ENCODE measurements around the gene CD9.
"Not testable (repeated sequence)": the region's sequence is repeated elsewhere in the genome, so short reads cannot be mapped to it uniquely, and the experiment has no call there.

The CD9 gene

GRCh38 chr12:6199531-6200255 is 507 bp upstream of the CD9 start:
- no peak for DNase-seq

GRCh38 chr12:6201213-6201608 is 1.0 kb downstream of the CD9 start:
- no peak for DNase-seq

- no peak for DNase-seq
Observed at GRCh38 chr12:6201826-6202225, 1.6 kb downstream of the CD9 start.

GRCh38 chr12:6202304-6202703 is 2.1 kb downstream of the CD9 start:
- no peak for DNase-seq

GRCh38 chr12:6202846-6203245 is 2.6 kb downstream of the CD9 start:
- no peak for DNase-seq

- DNase-seq = no peak
Observed at GRCh38 chr12:6203601-6204000, 3.4 kb downstream of the CD9 start.

GRCh38 chr12:6204533-6205143 is 4.4 kb downstream of the CD9 start:
- no peak for DNase-seq

- DNase-seq = no peak
Observed at GRCh38 chr12:6205144-6205539, 4.9 kb downstream of the CD9 start.

- DNase-seq = no peak
Observed at GRCh38 chr12:6205761-6206160, 5.6 kb downstream of the CD9 start.

GRCh38 chr12:6206327-6206726 is 6.1 kb downstream of the CD9 start:
- DNase-seq = no peak

GRCh38 chr12:6207259-6207925 is 7.2 kb downstream of the CD9 start:
- no peak for DNase-seq

- DNase-seq = no peak
Observed at GRCh38 chr12:6208130-6208529, 7.9 kb downstream of the CD9 start.

- not testable (repeated sequence) for DNase-seq
Observed at GRCh38 chr12:6209428-6209827, 9.2 kb downstream of the CD9 start.

- DNase-seq = no peak
Observed at GRCh38 chr12:6211421-6211869, 11.2 kb downstream of the CD9 start.

- no peak for DNase-seq
Observed at GRCh38 chr12:6212086-6212485, 11.9 kb downstream of the CD9 start.

- DNase-seq = no peak
Observed at GRCh38 chr12:6213969-6214368, 13.8 kb downstream of the CD9 start.

- DNase-seq = no peak
Observed at GRCh38 chr12:6214633-6215032, 14.4 kb downstream of the CD9 start.

GRCh38 chr12:6215120-6215807 is 15.1 kb downstream of the CD9 start:
- no peak for DNase-seq

- no peak for DNase-seq
Observed at GRCh38 chr12:6215932-6216494, 15.8 kb downstream of the CD9 start.

- DNase-seq = no peak
Observed at GRCh38 chr12:6216581-6216980, 16.4 kb downstream of the CD9 start.

GRCh38 chr12:6218347-6218925 is 18.2 kb downstream of the CD9 start:
- DNase-seq = no peak

GRCh38 chr12:6219980-6220379 is 19.8 kb downstream of the CD9 start:
- DNase-seq = no peak

- DNase-seq = no peak
Observed at GRCh38 chr12:6221146-6221545, 20.9 kb downstream of the CD9 start.
